ENCODE data around the gene FGFR2.

Gene FGFR2

GRCh38 chr10:121478556-121478955, 119.7 kb downstream of the FGFR2 start:
- DNase-seq (ENCODE audit: low read depth) = no peak
- TF ChIP-seq MAX (IDR thresholded peaks at IDR 0.05; ENCODE audit: low read depth, low read length) = no peak
- TF ChIP-seq MYC (IDR thresholded peaks at IDR 0.05; ENCODE audit: low read depth, low read length) = no peak
- no peak for TF ChIP-seq POLR2A (IDR thresholded peaks at IDR 0.05; ENCODE audit: extremely low read depth, insufficient read length)
- TF ChIP-seq CTCF (IDR thresholded peaks at IDR 0.05; ENCODE audit: low read depth, low read length) = no peak
- H3K4me3 ChIP-seq (ENCODE audit: low read depth, low read length) = no peak overlapping the region

GRCh38 chr10:121469797-121470606, 128.2 kb downstream of the FGFR2 start:
- no peak for DNase-seq (ENCODE audit: low read depth)
- no peak overlapping the region for H3K4me3 ChIP-seq (ENCODE audit: low read depth, low read length)
- TF ChIP-seq CTCF (IDR thresholded peaks at IDR 0.05; ENCODE audit: low read depth, low read length) (no peak), MAX (IDR thresholded peaks at IDR 0.05; ENCODE audit: low read depth, low read length) (no peak), POLR2A (IDR thresholded peaks at IDR 0.05; ENCODE audit: extremely low read depth, insufficient read length) (no peak), MYC (IDR thresholded peaks at IDR 0.05; ENCODE audit: low read depth, low read length) (no peak)

- no peak overlapping the region for H3K4me3 ChIP-seq (ENCODE audit: low read depth, low read length)
- no peak for TF ChIP-seq MYC (IDR thresholded peaks at IDR 0.05; ENCODE audit: low read depth, low read length)
- no peak for TF ChIP-seq POLR2A (IDR thresholded peaks at IDR 0.05; ENCODE audit: extremely low read depth, insufficient read length)
- no peak for TF ChIP-seq CTCF (IDR thresholded peaks at IDR 0.05; ENCODE audit: low read depth, low read length)
- no peak for DNase-seq (ENCODE audit: low read depth)
Measured at GRCh38 chr10:121468726-121469125, 129.5 kb downstream of the FGFR2 start.

GRCh38 chr10:121466424-121466823, 131.8 kb downstream of the FGFR2 start:
- DNase-seq (ENCODE audit: low read depth) = no peak
- H3K4me3 ChIP-seq (ENCODE audit: low read depth, low read length) = no peak overlapping the region
- no peak for TF ChIP-seq MYC (IDR thresholded peaks at IDR 0.05; ENCODE audit: low read depth, low read length)
- TF ChIP-seq POLR2A (IDR thresholded peaks at IDR 0.05; ENCODE audit: extremely low read depth, insufficient read length) = no peak
- no peak for TF ChIP-seq MAX (IDR thresholded peaks at IDR 0.05; ENCODE audit: low read depth, low read length)
- no peak for TF ChIP-seq CTCF (IDR thresholded peaks at IDR 0.05; ENCODE audit: low read depth, low read length)

GRCh38 chr10:121465215-121465614, 133.0 kb downstream of the FGFR2 start:
- TF ChIP-seq MAX (IDR thresholded peaks at IDR 0.05; ENCODE audit: low read depth, low read length) = no peak
- no peak for TF ChIP-seq CTCF (IDR thresholded peaks at IDR 0.05; ENCODE audit: low read depth, low read length)
- no peak for TF ChIP-seq POLR2A (IDR thresholded peaks at IDR 0.05; ENCODE audit: extremely low read depth, insufficient read length)
- no peak for TF ChIP-seq MYC (IDR thresholded peaks at IDR 0.05; ENCODE audit: low read depth, low read length)
- no peak for DNase-seq (ENCODE audit: low read depth)
- H3K4me3 ChIP-seq (ENCODE audit: low read depth, low read length) = no peak overlapping the region

Data from NB4 (cell line).